GM12872 (cell line): ENCODE data around the gene DLL4.

Experiments used
- TF ChIP-seq, protein P1 (sequence below): IDR thresholded peaks from 3 replicates; pipeline ENCODE4 v1.5.1; 2011; ENCODE audit warnings: low read depth, mild to moderate bottlenecking, low read length, moderate library complexity; ENCODE audit not compliant: insufficient read depth

The DLL4 gene

DNA sequence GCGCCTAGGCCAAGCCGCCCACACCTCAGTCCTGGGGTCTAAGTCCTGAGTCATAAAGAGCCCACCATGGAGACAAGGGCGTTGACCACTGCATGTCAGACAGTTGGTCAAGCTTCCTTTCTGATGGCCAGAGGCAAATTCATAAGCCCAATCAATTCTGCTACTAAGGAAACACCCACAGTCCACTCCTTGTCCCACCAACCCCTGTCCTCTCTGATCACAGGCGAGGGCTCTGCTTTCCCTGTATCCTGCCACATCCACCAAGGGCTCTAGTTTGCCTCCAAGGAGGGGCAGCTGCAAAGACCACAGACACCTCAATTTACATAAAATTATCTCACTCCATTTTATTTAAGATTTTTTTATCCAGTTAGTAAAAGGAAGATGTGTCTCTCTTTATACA, 49.4 kb downstream of the DLL4 start:
- TF ChIP-seq, protein P1, sequence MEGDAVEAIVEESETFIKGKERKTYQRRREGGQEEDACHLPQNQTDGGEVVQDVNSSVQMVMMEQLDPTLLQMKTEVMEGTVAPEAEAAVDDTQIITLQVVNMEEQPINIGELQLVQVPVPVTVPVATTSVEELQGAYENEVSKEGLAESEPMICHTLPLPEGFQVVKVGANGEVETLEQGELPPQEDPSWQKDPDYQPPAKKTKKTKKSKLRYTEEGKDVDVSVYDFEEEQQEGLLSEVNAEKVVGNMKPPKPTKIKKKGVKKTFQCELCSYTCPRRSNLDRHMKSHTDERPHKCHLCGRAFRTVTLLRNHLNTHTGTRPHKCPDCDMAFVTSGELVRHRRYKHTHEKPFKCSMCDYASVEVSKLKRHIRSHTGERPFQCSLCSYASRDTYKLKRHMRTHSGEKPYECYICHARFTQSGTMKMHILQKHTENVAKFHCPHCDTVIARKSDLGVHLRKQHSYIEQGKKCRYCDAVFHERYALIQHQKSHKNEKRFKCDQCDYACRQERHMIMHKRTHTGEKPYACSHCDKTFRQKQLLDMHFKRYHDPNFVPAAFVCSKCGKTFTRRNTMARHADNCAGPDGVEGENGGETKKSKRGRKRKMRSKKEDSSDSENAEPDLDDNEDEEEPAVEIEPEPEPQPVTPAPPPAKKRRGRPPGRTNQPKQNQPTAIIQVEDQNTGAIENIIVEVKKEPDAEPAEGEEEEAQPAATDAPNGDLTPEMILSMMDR = no peak

DNA sequence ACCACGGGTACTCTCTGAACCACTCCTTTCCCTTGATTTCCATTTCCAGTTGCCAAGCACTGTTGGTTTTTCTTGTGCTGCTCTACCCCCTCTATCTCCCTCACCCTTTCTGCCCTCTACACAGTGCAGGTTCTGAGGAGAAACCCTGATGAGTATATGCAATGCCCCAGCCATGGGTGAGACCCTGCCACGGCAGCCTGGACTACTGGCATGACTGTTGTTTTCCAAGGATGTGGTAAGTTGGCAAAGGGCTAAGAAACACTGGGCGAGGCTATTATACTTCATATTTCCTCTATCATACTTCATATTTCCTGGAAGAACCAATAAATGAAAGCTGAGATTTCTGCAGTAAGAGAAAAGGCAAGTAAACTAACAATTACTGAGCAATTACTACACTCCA, 52.0 kb downstream of the DLL4 start:
- TF ChIP-seq, protein P1 = no peak

DNA sequence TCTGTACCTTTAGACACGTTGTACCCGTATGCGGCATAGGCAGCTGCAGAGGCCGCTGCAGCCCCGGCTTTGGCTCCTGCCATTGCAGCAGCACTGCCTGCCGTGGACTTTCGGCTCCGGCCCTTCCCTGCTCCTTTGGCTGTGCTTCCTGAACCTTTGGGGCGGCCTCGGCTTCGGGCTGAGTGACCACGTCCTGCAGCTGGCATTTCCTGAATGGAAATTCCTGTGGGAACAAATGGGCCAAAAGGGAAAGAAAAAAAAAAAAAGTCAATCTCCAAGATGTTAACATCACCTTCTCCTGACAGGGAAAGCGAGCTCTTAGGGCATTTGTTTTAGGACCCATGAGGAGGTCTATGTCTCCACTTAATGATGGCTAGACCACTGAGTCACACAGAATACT, 53.7 kb downstream of the DLL4 start:
- TF ChIP-seq, protein P1 = no peak

DNA sequence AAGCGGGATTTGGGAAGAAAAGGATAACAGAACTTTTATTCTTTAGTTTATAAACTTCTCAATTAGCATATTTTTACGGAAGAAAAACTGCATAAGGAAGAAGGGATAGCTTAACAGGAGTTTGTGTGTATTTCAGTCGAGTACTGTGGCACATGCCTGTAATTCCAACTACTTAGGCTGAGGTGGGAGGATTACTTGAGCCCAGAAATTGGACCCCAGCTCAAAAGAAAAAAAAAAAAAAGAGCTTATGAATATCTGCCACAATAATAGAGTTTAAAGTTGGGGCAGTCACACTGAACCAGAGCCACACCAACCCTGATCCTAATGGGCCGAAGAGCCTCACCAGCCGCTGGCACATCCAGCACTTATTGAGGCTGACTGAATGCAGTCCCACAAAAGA, 55.3 kb downstream of the DLL4 start:
- TF ChIP-seq, protein P1 = no peak

DNA sequence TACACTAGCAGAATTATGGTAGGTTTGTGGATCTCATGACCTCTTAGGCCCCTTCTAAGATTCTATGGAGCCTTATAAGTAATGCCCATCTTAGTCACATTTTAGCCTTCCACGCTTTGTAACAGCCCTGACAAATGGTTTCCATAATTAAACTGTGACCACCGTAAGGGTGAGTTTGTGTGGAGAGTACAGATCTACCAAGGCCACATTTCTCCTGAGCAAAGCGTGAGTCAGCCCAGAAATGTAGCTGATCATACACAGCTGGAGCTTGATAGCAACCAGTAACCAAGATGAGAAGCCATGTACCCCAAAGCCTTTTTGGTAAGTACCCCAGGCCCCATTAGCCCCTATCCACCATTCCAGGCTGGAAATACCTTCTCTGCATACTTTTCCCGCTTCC, 55.8 kb downstream of the DLL4 start:
- TF ChIP-seq, protein P1 = no peak

DNA sequence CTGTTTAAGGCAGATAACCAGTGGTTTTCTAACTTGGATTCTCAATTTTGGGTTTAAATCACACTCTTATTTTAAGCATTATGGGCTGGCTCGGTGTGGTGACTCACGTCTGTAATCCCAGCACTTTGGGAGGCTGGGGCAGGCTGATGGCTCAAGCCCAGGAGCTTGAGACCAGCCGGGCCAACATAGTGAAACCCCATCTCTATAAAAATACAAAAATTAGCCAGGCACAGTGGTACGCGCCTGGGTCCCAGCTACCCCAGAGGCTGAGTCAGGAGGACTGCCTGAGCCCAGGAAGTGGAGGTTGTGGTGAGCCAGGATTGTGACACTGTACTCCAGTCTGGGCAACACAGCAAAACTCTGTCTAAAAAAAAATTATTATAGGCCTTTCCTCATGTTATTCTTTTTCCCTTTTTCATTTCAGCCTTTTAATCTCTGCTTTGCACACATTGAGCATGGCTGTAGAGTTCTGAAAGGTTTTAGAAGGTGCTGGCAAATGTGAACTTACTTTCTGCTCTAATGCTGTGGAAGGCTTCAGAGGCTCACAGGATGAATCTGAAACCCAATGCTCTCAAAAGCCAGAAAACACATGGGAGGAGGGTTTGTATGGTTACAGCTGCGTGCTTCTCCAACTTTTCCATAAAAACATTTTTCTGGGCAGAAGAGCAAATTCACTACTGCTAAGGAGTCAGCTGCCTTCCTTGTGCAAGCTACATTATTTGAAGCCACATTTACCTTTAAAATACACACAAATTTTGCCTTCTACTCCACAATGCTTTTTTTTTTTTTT, 56.6 kb downstream of the DLL4 start:
- TF ChIP-seq, protein P1 = no peak

DNA sequence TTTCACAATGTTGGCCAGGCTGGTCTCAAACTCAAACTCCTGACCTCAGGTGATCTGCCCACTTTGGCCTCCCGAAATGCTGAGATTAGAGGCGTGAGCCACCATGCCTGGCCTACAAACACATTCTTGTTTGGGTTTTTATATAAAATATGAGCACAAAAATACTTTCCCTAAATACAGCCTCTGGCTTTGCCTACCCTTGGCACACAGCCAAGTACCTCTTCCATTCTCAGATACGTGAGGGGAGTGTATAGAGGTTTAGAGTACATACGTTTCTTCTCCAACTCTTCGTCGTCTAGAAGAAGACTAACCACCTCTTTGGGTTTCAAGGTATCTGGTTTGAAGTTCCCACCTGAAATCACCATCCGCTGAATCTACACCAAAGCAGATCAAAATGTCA, 57.7 kb downstream of the DLL4 start:
- TF ChIP-seq, protein P1 = no peak

DNA sequence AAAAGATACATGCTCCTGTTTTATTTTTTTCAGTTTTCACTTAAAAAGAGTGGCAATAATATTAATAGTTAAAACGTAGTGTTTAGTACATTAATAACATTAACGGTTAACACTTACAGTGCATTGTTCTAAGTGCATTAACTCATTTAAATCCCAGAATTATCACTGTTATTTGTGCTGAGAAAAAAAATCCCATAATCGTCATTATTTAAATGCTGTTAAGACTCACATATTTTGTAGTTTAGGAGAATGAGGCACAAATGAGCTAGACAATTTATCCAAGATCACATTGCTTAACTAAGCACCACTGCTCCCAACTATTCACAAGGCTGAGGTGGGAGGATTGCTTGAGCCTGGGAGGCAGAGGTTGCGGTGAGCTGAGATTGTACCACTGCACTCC, 59.0 kb downstream of the DLL4 start:
- TF ChIP-seq, protein P1 = no peak
